HL-60 (cell line): Measurements from ENCODE around the gene KCNMA1.

ENCODE experiments used
- DNase-seq, 2 experiments: peaks; one replicate each; pipeline ENCODE4 v3.0.0-alpha.2; 2010 to 2020; ENCODE audit warnings: low read depth in 1 of 2, low spot score in 1 of 2
- H3K27ac ChIP-seq: fragments of 250-450 bp; sonication (Bioruptor Pico); replicated peaks from 2 replicates; pipeline ENCODE4 v1.5.1; 2020; ENCODE audit warnings: mild to moderate bottlenecking, moderate library complexity
- H3K27me3 ChIP-seq: fragments of 250-450 bp; sonication (Bioruptor Pico); 2 replicates; pipeline ENCODE4 v1.5.1; 2021; ENCODE audit warnings: mild to moderate bottlenecking, moderate library complexity; ENCODE audit not compliant: insufficient read depth, poor library complexity, severe bottlenecking
- H3K4me3 ChIP-seq: replicated peaks from 2 replicates; pipeline ENCODE4 v1.5.1; 2011; ENCODE audit warnings: mild to moderate bottlenecking, control low read depth, low read length; ENCODE audit not compliant: insufficient read depth
- GABPA ChIP-seq: IDR thresholded peaks from 2 replicates; pipeline ENCODE4 v1.6.1; 2012; ENCODE audit warnings: low read depth
- POLR2AphosphoS5 ChIP-seq: IDR thresholded peaks from 2 replicates; pipeline ENCODE4 v1.6.1; 2012; ENCODE audit warnings: low read depth
- SPI1 ChIP-seq: IDR thresholded peaks from 2 replicates; pipeline ENCODE4 v1.6.1; 2012; ENCODE audit warnings: low read depth, mild to moderate bottlenecking, borderline replicate concordance
- TF ChIP-seq, protein P1 (sequence below): IDR thresholded peaks from 2 replicates; pipeline ENCODE4 v1.6.1; 2012; ENCODE audit warnings: low read depth; ENCODE audit not compliant: insufficient replicate concordance
- TF ChIP-seq, protein P2 (sequence below): IDR thresholded peaks from one replicate; pipeline ENCODE4 v1.5.1; 2011; ENCODE audit warnings: low read length, control low read depth, inconsistent platforms; ENCODE audit not compliant: insufficient read depth

Gene KCNMA1

DNA sequence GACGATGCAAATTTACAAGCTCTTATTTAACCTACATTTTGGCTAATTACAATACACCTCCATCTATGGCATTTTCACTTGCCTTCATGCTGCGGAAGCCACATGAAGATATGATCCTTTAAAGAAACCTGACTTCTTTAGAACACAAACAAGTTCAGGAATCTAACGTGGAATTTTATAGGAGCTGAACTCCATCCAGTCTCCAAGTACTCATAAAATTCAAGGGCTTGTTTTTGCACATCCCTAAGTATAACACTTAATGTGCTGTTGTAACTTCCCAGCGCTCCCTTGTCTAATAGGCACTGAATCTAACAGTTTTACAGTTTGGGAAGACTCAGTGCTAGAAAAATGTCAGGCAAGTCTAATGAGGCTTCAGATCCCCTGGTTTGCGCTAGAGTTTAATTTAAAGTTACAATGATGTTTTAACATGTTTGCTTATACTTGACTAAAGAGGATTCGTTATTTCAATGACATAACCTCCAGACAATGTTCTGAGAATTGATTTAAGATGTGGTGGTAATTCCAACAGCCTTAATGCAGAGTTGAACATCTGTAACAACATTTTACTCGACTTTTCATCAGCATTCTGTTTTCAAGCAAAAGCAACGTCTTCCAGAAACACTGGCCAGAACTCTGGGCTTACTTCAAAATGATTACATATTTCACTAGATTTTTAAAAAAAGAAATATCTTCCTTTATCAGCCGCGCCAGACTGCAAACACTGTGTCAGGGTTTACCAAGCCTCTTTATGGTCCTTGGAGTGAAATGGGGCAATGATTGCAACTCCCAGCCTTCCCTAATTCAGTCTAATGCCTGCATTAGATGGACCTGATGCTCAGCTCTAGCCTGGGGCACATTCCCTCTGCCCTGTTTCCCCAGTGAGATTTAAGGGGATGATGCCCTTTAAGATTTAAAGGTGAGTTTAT, 664.3 kb downstream of the KCNMA1 start:
- TF ChIP-seq, protein P1, sequence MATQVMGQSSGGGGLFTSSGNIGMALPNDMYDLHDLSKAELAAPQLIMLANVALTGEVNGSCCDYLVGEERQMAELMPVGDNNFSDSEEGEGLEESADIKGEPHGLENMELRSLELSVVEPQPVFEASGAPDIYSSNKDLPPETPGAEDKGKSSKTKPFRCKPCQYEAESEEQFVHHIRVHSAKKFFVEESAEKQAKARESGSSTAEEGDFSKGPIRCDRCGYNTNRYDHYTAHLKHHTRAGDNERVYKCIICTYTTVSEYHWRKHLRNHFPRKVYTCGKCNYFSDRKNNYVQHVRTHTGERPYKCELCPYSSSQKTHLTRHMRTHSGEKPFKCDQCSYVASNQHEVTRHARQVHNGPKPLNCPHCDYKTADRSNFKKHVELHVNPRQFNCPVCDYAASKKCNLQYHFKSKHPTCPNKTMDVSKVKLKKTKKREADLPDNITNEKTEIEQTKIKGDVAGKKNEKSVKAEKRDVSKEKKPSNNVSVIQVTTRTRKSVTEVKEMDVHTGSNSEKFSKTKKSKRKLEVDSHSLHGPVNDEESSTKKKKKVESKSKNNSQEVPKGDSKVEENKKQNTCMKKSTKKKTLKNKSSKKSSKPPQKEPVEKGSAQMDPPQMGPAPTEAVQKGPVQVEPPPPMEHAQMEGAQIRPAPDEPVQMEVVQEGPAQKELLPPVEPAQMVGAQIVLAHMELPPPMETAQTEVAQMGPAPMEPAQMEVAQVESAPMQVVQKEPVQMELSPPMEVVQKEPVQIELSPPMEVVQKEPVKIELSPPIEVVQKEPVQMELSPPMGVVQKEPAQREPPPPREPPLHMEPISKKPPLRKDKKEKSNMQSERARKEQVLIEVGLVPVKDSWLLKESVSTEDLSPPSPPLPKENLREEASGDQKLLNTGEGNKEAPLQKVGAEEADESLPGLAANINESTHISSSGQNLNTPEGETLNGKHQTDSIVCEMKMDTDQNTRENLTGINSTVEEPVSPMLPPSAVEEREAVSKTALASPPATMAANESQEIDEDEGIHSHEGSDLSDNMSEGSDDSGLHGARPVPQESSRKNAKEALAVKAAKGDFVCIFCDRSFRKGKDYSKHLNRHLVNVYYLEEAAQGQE = no peak
- TF ChIP-seq GABPA (no peak), SPI1 (no peak), POLR2AphosphoS5 (no peak)
- TF ChIP-seq, protein P2, sequence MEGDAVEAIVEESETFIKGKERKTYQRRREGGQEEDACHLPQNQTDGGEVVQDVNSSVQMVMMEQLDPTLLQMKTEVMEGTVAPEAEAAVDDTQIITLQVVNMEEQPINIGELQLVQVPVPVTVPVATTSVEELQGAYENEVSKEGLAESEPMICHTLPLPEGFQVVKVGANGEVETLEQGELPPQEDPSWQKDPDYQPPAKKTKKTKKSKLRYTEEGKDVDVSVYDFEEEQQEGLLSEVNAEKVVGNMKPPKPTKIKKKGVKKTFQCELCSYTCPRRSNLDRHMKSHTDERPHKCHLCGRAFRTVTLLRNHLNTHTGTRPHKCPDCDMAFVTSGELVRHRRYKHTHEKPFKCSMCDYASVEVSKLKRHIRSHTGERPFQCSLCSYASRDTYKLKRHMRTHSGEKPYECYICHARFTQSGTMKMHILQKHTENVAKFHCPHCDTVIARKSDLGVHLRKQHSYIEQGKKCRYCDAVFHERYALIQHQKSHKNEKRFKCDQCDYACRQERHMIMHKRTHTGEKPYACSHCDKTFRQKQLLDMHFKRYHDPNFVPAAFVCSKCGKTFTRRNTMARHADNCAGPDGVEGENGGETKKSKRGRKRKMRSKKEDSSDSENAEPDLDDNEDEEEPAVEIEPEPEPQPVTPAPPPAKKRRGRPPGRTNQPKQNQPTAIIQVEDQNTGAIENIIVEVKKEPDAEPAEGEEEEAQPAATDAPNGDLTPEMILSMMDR = no peak

DNA sequence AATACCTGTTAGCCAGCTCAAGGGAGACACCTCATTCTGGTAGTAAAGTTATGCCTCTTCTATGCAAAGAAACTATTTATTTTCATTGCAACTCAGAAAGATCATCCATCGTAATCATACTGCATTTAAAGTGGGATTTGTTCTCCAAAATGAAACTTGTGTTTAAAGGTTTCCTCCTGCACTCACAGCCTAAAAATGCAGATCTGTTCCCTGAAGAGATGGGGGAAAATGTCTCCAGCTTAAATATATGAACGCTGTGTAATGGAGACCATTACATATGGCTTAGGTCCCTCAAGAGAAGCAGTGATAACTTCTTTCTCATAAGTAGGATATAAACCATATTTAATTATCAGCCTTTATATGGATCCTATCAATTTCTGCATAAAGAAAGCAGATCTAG, 665.1 kb downstream of the KCNMA1 start:
- DNase-seq = no peak
- no peak overlapping the region for H3K27ac ChIP-seq
- H3K27me3 ChIP-seq = no peaks in the 10 kb centered on the region
- TF ChIP-seq, protein P2 = no peak
- TF ChIP-seq, protein P1 = no peak
- no peak for TF ChIP-seq POLR2AphosphoS5
- no peak for TF ChIP-seq SPI1
- TF ChIP-seq GABPA = no peak
- H3K4me3 ChIP-seq = no peak overlapping the region

More for the DNA sequence above, 664.3 kb downstream of the KCNMA1 start:
- Histone ChIP-seq H3K27ac (no peak overlapping the region), H3K27me3 (no peaks in the 10 kb centered on the region), H3K4me3 (no peak overlapping the region)
- no peak for DNase-seq

DNA sequence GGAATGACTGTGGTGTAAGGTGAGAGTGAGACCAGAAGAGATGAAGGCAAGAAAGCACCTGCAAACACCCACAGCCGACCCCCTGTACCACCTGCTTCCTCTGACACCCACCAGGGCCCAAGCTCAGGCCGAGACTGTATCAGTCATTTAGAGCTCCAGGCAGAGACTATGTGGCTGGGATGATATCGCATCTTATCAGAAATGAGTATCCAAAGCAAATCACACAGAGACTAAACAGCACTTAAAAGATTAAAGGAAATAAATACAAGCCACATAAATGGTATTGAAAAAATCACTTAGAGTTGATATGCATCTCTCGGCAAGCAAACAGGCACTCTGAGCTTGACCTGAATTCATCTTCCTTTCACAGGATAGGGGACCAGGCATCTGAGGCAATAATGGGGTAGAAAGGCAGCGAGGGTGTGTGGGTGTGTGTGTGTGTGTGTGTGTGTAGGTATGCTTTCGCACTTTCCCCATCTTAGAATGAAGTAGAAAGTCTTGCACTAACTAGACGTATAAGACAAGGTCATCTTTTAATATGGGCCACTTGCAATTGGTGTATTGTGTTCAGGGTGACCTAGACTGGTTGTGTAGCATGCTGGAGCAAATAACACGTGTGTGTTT, 665.9 kb downstream of the KCNMA1 start:
- Histone ChIP-seq H3K27ac (no peak overlapping the region), H3K4me3 (no peak overlapping the region), H3K27me3 (no peaks in the 10 kb centered on the region)
- no peak for DNase-seq
- TF ChIP-seq, protein P1 = no peak
- TF ChIP-seq POLR2AphosphoS5 (no peak), GABPA (no peak), SPI1 (no peak)
- TF ChIP-seq, protein P2 = no peak
